ENCODE measurements around the gene ASPA. TPM values are rescaled to one million over a fixed set of nuclear protein-coding genes. Genes with fewer than 3 reads are reported as not detected.

The ASPA gene
- total and polyA plus RNA-seq, 12 donors = 0.26 to 2.9 (median 1.5) TPM

- intact Hi-C loops (cut with DNase I) = loop anchor here in 1 of 10 donors (10.0 kb wide), 1 partner anchor 128 kb away; the partner anchor contains the start of genes EMC6 and TAX1BP3
- Histone ChIP-seq H3K36me3 (no peaks in the 10 kb centered on the region), H3K9me3 (no peaks in the 10 kb centered on the region), H3K4me1 (peaks cover 0 to 5% (median 1%) of the 10 kb centered on the region in 9 donors), H3K4me3 (no peak overlapping the region), H3K27me3 (peaks cover 0 to 4% (median 0%) of the 10 kb centered on the region in 7 donors), H3K27ac (no peak overlapping the region)
- no peak for ATAC-seq
- 82 to 90% methylated on average over 5 of the region's 5 CpGs for WGBS, 2 donors
- no peak for TF ChIP-seq CTCF (IDR thresholded peaks at IDR 0.05)
- DNase-seq = no peak
Observed at GRCh38 chr17:3536716-3537115, 60.9 kb downstream of the ASPA start.

- H3K36me3 ChIP-seq = no peaks in the 10 kb centered on the region
- TF ChIP-seq CTCF (IDR thresholded peaks at IDR 0.05) = no peak
- H3K27me3 ChIP-seq = peaks cover 0 to 4% (median 0%) of the 10 kb centered on the region in 7 donors
- H3K4me3 ChIP-seq = no peak overlapping the region
- no peaks in the 10 kb centered on the region for H3K9me3 ChIP-seq
- H3K27ac ChIP-seq = no peak overlapping the region
- intact Hi-C loops (cut with DNase I) = loop anchor here in 1 of 10 donors (10.0 kb wide), 1 partner anchor 125 kb away; the partner anchor contains the start of genes EMC6 and TAX1BP3
- ATAC-seq = no peak
- 68 to 74% methylated on average over 8 of the region's 8 CpGs for WGBS, 2 donors
- peaks cover 0 to 4% (median 0%) of the 10 kb centered on the region in 9 donors for H3K4me1 ChIP-seq
- DNase-seq = no peak
Observed at GRCh38 chr17:3539881-3540540, 64.2 kb downstream of the ASPA start.

- Histone ChIP-seq H3K27ac (no peak overlapping the region), H3K36me3 (no peaks in the 10 kb centered on the region), H3K4me1 (no peaks in the 10 kb centered on the region), H3K9me3 (no peaks in the 10 kb centered on the region), H3K27me3 (no peaks in the 10 kb centered on the region), H3K4me3 (no peak overlapping the region)
- intact Hi-C loops (cut with DNase I) = no loop called here
- DNase-seq (no peak), ATAC-seq (no peak)
- TF ChIP-seq CTCF (IDR thresholded peaks at IDR 0.05) = no peak
- WGBS, 2 donors = 73 to 77% methylated on average over 16 of the region's 16 CpGs
Observed at GRCh38 chr17:3542410-3543088, 66.8 kb downstream of the ASPA start.

- DNase-seq (no peak), ATAC-seq (no peak)
- Histone ChIP-seq H3K36me3 (no peaks in the 10 kb centered on the region), H3K4me3 (no peak overlapping the region), H3K27me3 (no peaks in the 10 kb centered on the region), H3K4me1 (no peaks in the 10 kb centered on the region), H3K9me3 (no peaks in the 10 kb centered on the region), H3K27ac (no peak overlapping the region)
- intact Hi-C loops (cut with DNase I) = no loop called here
- TF ChIP-seq CTCF (IDR thresholded peaks at IDR 0.05) = no peak
- WGBS, 2 donors = 66 to 70% methylated on average over 10 of the region's 10 CpGs
Observed at GRCh38 chr17:3543453-3543852, 67.7 kb downstream of the ASPA start.
